HG03159 (cell line): ENCODE measurements around the gene CCL13.
"Not testable (repeated sequence)": the region's sequence is repeated elsewhere in the genome, so short reads cannot be mapped to it uniquely, and the experiment has no call there.

Experiments
- ATAC-seq: cut with Tn5 transposase; IDR thresholded peaks from one replicate; pipeline ENCODE4 v1.9.1; 2021; ENCODE audit warnings: mild to moderate bottlenecking, moderate library complexity; ENCODE audit not compliant: unreplicated experiment

Gene CCL13

GRCh38 chr17:34356194-34356593, at the start of gene CCL13:
CCL13 (plus strand) TSS chr17:34356480; CDS start chr17:34356527, 47 bp downstream.
- no peak for ATAC-seq

- ATAC-seq: no peak
Measured at GRCh38 chr17:34307110-34307509, 49.2 kb upstream of the CCL13 start.

- no peak for ATAC-seq
Measured at GRCh38 chr17:34308371-34308770, 47.9 kb upstream of the CCL13 start.

DNA sequence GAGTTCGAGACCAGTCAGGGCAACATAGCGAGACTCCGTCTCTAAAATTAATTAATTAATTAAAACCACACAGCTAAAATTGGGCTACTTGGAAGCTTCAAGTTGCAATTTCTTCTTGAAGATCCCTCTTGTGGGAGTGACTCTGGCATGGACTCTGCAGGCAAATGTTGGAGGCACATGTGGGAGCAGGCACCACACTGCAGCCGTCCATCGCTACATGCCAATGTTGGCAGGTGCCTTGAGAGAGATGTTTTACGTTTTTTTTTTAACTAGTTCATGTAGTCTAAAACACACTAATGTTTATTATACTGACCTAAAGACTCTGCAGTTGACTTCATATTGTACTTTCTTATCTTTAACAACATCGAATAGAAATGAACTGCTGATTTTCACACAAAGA, 45.0 kb upstream of the CCL13 start:
- ATAC-seq: no peak

DNA sequence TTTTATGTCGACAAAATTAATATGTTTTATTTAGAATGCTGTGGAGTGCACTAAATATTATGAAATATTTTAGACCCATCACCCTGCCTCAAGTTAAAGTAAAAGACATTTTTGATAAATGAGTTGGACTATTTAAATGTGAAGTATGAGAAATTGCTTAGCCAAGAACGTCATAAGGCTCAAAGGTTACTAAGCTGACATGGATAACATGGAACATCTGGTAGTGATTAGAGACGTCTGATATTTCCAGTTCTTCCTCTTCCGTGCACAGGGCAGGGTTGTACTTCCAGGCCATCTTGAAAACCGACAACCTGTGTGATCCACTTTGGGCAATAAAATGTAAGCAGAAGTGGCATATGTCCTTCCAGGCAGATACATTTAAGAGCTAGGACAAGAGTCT, 44.2 kb upstream of the CCL13 start:
- no peak for ATAC-seq

GRCh38 chr17:34313164-34313563, 43.1 kb upstream of the CCL13 start:
- ATAC-seq: no peak

DNA sequence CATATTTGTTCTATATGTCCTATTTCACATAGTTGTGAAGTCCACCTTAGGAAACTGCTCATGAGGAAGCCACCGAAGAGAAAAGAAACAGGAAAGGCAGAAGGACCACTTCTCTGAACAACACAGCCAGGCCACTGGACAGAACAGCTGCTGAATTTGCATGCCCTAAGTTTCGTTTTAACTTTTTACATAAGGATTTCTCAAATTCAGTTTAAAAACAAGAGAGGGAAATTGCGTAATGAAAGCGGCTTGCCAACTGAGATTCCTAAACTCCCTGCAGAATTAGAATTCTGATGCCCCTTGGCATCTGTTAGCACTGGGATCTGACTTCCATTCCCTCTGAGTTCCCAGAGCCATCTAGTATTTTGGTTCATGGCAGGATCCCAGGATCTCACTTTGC, 42.0 kb upstream of the CCL13 start:
- no peak for ATAC-seq

DNA sequence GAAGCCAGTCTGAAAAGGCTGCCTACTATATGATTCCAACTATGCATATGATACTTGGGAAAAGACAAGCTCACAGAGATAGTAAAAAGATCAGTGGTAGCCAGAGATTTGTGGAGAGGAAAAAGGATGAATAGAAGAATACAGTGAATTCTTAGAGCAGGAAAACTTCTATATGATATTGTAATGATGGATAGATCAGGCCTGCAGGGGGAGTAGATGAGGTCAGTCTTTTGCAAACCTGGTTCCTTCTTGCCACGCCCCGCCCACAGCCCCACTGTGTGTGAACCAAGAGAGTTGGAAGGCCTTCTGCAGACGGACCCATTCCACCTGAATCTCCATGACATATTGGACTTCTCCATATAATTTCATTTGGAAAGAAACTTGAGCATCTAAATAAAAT, 37.8 kb upstream of the CCL13 start:
- ATAC-seq: no peak

DNA sequence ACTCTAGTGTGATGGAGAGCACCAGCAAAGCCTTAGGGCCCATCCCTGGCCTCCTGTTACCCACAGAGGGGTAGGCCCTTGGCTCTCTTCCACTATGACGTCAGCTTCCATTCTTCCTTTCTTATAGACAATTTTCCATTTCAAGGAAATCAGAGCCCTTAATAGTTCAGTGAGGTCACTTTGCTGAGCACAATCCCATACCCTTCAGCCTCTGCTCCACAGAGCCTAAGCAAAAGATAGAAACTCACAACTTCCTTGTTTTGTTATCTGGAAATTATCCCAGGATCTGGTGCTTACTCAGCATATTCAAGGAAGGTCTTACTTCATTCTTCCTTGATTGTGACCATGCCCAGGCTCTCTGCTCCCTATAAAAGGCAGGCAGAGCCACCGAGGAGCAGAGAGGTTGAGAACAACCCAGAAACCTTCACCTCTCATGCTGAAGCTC, 37.2 kb upstream of the CCL13 start, which contains the start of gene CCL8:
CCL8 (plus strand) TSS at position 397 of the 445 bp plus-strand sequence. CDS start 67 bp downstream, outside the sequence.
- no peak for ATAC-seq

- no peak for ATAC-seq
Measured at GRCh38 chr17:34321964-34322363, 34.3 kb upstream of the CCL13 start.

GRCh38 chr17:34327580-34327979, 28.7 kb upstream of the CCL13 start:
- not testable (repeated sequence) for ATAC-seq

DNA sequence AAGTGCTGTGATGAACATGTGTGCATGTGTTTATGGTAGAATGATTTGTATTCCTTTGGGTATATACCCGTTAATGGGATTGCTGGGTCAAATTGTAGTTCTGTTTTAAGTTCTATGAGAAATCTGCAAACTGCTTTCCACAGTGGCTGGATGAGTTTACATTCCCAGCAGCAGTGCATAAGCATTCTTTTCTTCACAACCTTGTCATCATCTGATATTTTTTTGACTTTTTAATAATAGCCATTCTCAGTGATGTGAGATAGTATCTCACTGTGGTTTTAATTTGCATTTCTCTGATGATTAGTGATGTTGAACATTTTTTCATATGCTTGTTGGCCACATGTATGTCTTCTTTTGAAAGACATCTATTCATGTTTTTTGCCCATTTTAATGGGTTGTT, 18.6 kb upstream of the CCL13 start:
- no peak for ATAC-seq

DNA sequence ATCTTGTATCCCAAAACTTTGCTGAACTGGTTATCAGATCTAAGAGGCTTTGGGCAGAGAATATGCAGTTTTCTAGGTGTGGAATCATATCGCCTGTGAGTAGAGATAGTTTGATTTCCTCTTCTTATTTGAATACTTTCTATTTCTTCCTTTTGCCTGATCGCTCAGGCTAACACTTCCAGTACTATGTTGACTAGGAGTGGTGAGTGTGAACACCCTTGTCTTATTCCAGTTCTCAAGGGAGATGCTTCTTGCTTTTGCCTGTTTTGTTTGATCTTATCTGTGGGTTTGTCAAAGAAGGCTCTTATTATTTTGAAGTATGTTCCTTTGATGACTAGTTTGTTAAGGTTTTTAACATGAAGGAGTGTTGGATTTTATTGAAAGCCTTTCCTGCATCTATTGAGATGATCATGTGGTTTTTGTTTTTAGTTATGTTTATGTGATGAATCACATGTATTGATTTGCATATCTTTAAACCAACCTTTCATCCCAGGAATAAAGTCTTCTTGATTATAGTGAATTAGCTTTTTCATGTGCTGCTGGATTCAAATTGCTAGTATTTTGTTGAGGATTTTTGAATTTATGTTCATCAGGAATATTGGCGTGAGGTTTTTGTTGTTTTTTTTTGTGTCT, 17.0 kb upstream of the CCL13 start:
- no peak for ATAC-seq

- no peak for ATAC-seq
Measured at GRCh38 chr17:34341916-34342315, 14.4 kb upstream of the CCL13 start.

GRCh38 chr17:34347063-34347462, 9.2 kb upstream of the CCL13 start:
- no peak for ATAC-seq

- no peak for ATAC-seq
Measured at GRCh38 chr17:34349751-34350150, 6.5 kb upstream of the CCL13 start.

GRCh38 chr17:34351096-34351495, 5.2 kb upstream of the CCL13 start:
- ATAC-seq: no peak

- ATAC-seq: no peak
Measured at GRCh38 chr17:34352191-34352590, 4.1 kb upstream of the CCL13 start.

DNA sequence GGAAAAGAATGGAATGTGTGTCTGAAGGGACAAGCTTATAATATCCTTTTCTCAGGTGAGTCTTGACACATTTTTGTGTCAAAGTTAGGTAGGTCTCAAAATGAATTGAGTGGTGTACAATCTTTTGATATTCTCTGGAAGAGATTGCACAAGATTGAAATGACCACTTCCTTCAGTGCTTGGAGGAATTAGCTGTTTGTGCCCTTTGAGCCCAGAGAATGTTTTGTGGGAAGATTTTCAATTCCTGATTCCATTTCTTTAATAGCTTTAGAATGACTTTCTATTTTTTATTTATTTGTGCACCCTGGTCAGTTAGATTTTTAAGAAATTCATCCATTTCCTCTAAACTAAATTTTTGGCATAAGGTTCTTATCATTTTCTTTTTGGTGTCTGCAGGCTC, 1.6 kb upstream of the CCL13 start:
- no peak for ATAC-seq

GRCh38 chr17:34357398-34357797, 1.1 kb downstream of the CCL13 start:
- no peak for ATAC-seq

DNA sequence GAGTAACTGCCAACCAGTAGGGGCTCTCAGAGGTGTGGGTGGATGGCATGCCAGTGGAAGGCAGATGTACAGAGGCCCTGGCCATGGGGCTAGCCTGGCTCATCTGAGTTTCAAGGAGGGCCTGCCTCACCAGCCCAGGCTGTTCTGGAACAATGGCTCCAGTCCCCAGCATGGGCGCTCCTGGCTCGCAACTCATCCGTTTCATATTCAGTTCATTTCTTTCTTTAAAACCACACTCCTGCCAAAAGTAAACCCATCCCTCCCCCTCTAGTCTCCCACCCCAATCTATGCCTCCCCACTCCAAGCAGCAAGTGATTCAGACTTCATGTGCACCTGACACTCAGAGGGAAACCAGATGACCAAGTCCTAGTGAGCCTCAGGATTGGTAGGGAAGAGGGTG, 2.4 kb downstream of the CCL13 start:
- no peak for ATAC-seq

GRCh38 chr17:34360601-34361270, 4.5 kb downstream of the CCL13 start:
- ATAC-seq: no peak
